AG04450 (cell line): ENCODE data around the gene C14orf132. TPM values are rescaled to one million over a fixed set of nuclear protein-coding genes. Genes with fewer than 3 reads are reported as not detected.

Experiments used
- CTCF ChIA-PET: fragments of 300-600, 350-600 bp; formaldehyde crosslinking; extraction: SDS; loops from one replicate; lab custom pipeline; 2022; ENCODE audit warnings: antibody characterized with exemption, inconsistent platforms; lab: Charles Lee
- POLR2A ChIA-PET: fragments of 350-600 bp; formaldehyde crosslinking; extraction: SDS; loops from one replicate; lab custom pipeline; 2021; ENCODE audit warnings: antibody characterized with exemption, inconsistent platforms; lab: Yijun Ruan, JAX
- DNase-seq: peaks from one replicate; pipeline ENCODE4 v3.0.0-alpha.2; 2011; ENCODE audit warnings: low read depth, low spot score
- H3K27ac ChIP-seq: one replicate; pipeline ENCODE4 v1.5.1; 2012; ENCODE audit warnings: low read depth, low read length, control low read depth
- H3K27me3 ChIP-seq: one replicate; pipeline ENCODE4 v1.6.0; 2012; ENCODE audit warnings: low read length; ENCODE audit not compliant: control insufficient read depth, insufficient read depth
- H3K4me3 ChIP-seq: 2 replicates; pipeline ENCODE4 v1.5.1; 2011; ENCODE audit warnings: mild to moderate bottlenecking, low read depth, low read length, control low read depth
- H3K9me3 ChIP-seq: 2 replicates; pipeline ENCODE4 v1.5.1; 2012; ENCODE audit warnings: low read length; ENCODE audit not compliant: control insufficient read depth, insufficient read depth
- CTCF ChIP-seq: IDR thresholded peaks from 2 replicates; pipeline ENCODE4 v1.5.1; 2011; ENCODE audit warnings: low read depth, low read length, control low read depth, inconsistent platforms
- polyA plus RNA-seq: library from polyadenylated mRNA; depleted of rRNA; stranded (reverse); fragments of >200 nt; gene quantifications from 2 replicates; pipeline ENCODE4 v1.2.3, GENCODE V29; 2011

Gene C14orf132
- polyA plus RNA-seq, 1 experiment: 42.0 TPM

GRCh38 chr14:96103560-96104460 is 64.6 kb downstream of the C14orf132 start:
- no peak for TF ChIP-seq CTCF
- DNase-seq: no peak
- Histone ChIP-seq H3K4me3 (no peak overlapping the region), H3K27me3 (no peaks in the 10 kb centered on the region), H3K9me3 (peaks cover 3% of the 10 kb centered on the region), H3K27ac (peak overlapping the region; percentile 98)
- CTCF ChIA-PET: interaction anchor here (0.6 to 5.7 kb wide), 3 partner anchors 152 to 173 kb away, joined by 3 to 218 read pairs (median 30); partner anchors contain the start of gene BDKRB1
- POLR2A ChIA-PET: interaction anchor here (0.5 to 2.1 kb wide), 11 partner anchors 16 to 168 kb away, joined by 3 to 26 read pairs (median 8); partner anchors contain the start of genes BDKRB1 and BDKRB2

GRCh38 chr14:96104469-96105057 is 65.4 kb downstream of the C14orf132 start:
- Histone ChIP-seq H3K4me3 (no peak overlapping the region), H3K27ac (peak overlapping the region; percentile 99), H3K27me3 (no peaks in the 10 kb centered on the region), H3K9me3 (peaks cover 3% of the 10 kb centered on the region)
- ChIA-PET POLR2A (interaction anchor here (0.5 to 2.1 kb wide), 24 partner anchors 10 to 168 kb away, joined by 3 to 26 read pairs (median 4); partner anchors contain the start of genes BDKRB1 and BDKRB2), CTCF (interaction anchor here (5.7 kb wide), 1 partner anchor 172 kb away, joined by 218 read pairs; no protein-coding TSS in a partner anchor)
- no peak for TF ChIP-seq CTCF
- peak; percentile 99 for DNase-seq

DNA sequence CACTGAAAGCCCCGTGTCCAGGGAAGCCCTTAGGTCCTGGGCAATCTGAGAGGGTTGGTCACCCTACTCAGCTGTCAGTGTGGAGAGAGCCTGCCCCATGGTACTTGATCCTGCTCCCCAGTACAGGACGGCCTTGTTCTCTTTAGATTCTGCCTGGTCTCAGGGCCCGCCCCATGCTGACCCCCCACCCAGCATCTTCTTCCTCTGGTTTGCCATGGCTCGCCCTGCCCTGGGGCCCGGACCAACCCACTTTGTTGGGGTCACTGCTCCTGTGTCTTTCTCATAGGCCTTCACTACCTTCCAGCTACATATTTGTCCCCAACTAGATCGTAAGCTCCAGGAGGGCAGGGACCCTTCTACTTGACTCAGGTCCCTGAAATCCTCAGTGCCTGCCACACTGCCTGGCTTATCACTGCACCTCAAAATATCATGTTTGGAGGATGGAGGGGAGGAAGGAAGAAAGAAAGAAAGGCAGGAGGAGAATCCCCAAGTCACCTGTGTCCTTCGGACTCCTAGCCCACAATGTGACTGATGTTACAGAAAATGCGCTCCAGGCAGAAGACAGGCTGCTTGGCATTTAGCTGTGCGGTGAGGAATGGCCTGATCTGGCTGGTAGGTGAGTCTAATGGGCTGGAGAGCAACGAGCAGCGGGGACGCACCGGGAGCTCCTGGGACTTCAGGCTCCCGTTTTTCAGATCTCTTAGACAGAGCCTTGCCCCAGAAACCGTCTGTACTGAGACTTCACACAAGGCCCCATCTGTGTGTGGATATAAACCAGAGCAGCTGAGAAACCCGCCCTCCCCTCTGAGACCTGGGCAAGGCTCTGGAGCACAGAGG is 66.1 kb downstream of the C14orf132 start:
- peaks cover 3% of the 10 kb centered on the region for H3K9me3 ChIP-seq
- no peak for TF ChIP-seq CTCF
- no peak for DNase-seq
- H3K27me3 ChIP-seq: no peaks in the 10 kb centered on the region
- no peak overlapping the region for H3K4me3 ChIP-seq
- peak overlapping the region; percentile 99 for H3K27ac ChIP-seq
- POLR2A ChIA-PET: interaction anchor here (0.6 to 2.1 kb wide), 23 partner anchors 10 to 155 kb away, joined by 3 to 26 read pairs (median 4); partner anchors contain the start of genes BDKRB1 and BDKRB2
- CTCF ChIA-PET: interaction anchor here (1.1 to 5.7 kb wide), 2 partner anchors 170 to 171 kb away, joined by 3 to 218 read pairs; no protein-coding TSS in a partner anchor

- CTCF ChIA-PET: interaction anchor here (1.1 kb wide), 1 partner anchor 169 kb away, joined by 3 read pairs; no protein-coding TSS in a partner anchor
These were observed 66.8 kb downstream of the C14orf132 start for GRCh38 chr14:96105926-96106441.

More at GRCh38 chr14:96105926-96106441, 66.8 kb downstream of the C14orf132 start:
- no peak overlapping the region for H3K4me3 ChIP-seq
- no peaks in the 10 kb centered on the region for H3K27me3 ChIP-seq
- TF ChIP-seq CTCF: no peak
- no peak for DNase-seq
- POLR2A ChIA-PET: interaction anchor here (1.1 to 2.1 kb wide), 5 partner anchors 14 to 102 kb away, joined by 3 to 26 read pairs (median 6); partner anchors contain the start of gene BDKRB2
- H3K27ac ChIP-seq: peak overlapping the region; percentile 99
- peaks cover 3% of the 10 kb centered on the region for H3K9me3 ChIP-seq
